NT2/D1 (cell line): ENCODE data around the gene PNLIP.
A peak's percentile ranks its signal among the peaks of the same experiment; 100 is the strongest.

Source experiments
- DNase-seq: peaks from one replicate; pipeline ENCODE4 v3.0.0-alpha.2; 2011; ENCODE audit warnings: low read depth, low spot score
- H3K27me3 ChIP-seq: 2 replicates; pipeline ENCODE4 v1.6.0; 2011; ENCODE audit warnings: mild to moderate bottlenecking; ENCODE audit not compliant: insufficient read length, insufficient read depth
- H3K36me3 ChIP-seq: 2 replicates; pipeline ENCODE4 v1.6.1; 2011; ENCODE audit warnings: mild to moderate bottlenecking, low read length, mixed read lengths; ENCODE audit not compliant: insufficient read depth, insufficient read length
- H3K4me1 ChIP-seq: 2 replicates; pipeline ENCODE4 v1.5.1; 2011; ENCODE audit not compliant: insufficient read depth, insufficient read length
- H3K4me3 ChIP-seq: 2 replicates; pipeline ENCODE4 v1.5.1; 2011; ENCODE audit warnings: low read depth; ENCODE audit not compliant: insufficient read length
- H3K9ac ChIP-seq: 2 replicates; pipeline ENCODE4 v1.6.0; 2011; ENCODE audit warnings: low read depth; ENCODE audit not compliant: insufficient read length
- H3K9me3 ChIP-seq: 2 replicates; pipeline ENCODE4 v1.5.1; 2011; ENCODE audit warnings: mild to moderate bottlenecking, low read length; ENCODE audit not compliant: insufficient read depth
- SUZ12 ChIP-seq: IDR thresholded peaks from 2 replicates; pipeline ENCODE4 v1.6.1; 2011; ENCODE audit not compliant: insufficient read length, insufficient read depth; ENCODE audit errors: extremely low read depth
- YY1 ChIP-seq: IDR thresholded peaks from 2 replicates; pipeline ENCODE4 v1.6.1; 2011; ENCODE audit not compliant: insufficient read length, insufficient read depth
- ZNF274 ChIP-seq: IDR thresholded peaks from 2 replicates; pipeline ENCODE4 v1.6.1; 2011; ENCODE audit warnings: mild to moderate bottlenecking, low read depth, low read length

The PNLIP gene

GRCh38 chr10:116607336-116607735 lies 61.6 kb downstream of the PNLIP start:
- H3K27me3 ChIP-seq = peaks cover 16% of the 10 kb centered on the region
- no peak overlapping the region for H3K9ac ChIP-seq
- peaks cover 4% of the 10 kb centered on the region for H3K4me1 ChIP-seq
- no peak for DNase-seq
- H3K4me3 ChIP-seq = no peak overlapping the region
- no peaks in the 10 kb centered on the region for H3K36me3 ChIP-seq
- H3K9me3 ChIP-seq = 0 out of 2 replicates have a peak, but pooled peaks cover 4% of the 10 kb centered on the region
- no peak for TF ChIP-seq ZNF274
- TF ChIP-seq YY1 = no peak
- TF ChIP-seq SUZ12 = no peak

- no peak for DNase-seq
- Histone ChIP-seq H3K4me1 (peaks cover 4% of the 10 kb centered on the region), H3K36me3 (no peaks in the 10 kb centered on the region), H3K9ac (peak overlapping the region; percentile 75), H3K9me3 (0 out of 2 replicates have a peak, but pooled peaks cover 4% of the 10 kb centered on the region), H3K27me3 (peaks cover 16% of the 10 kb centered on the region), H3K4me3 (peak overlapping the region; percentile 76)
- TF ChIP-seq SUZ12 (no peak), ZNF274 (no peak), YY1 (no peak)
Measured at GRCh38 chr10:116608686-116609594, 63.2 kb downstream of the PNLIP start.

GRCh38 chr10:116610443-116611152 lies 64.9 kb downstream of the PNLIP start:
- no peak for DNase-seq
- H3K36me3 ChIP-seq = no peaks in the 10 kb centered on the region
- peaks cover 16% of the 10 kb centered on the region for H3K27me3 ChIP-seq
- peaks cover 4% of the 10 kb centered on the region for H3K4me1 ChIP-seq
- H3K9me3 ChIP-seq = 0 out of 2 replicates have a peak, but pooled peaks cover 4% of the 10 kb centered on the region
- TF ChIP-seq SUZ12 = no peak
- no peak for TF ChIP-seq ZNF274
- TF ChIP-seq YY1 = no peak
- no peak overlapping the region for H3K9ac ChIP-seq
- no peak overlapping the region for H3K4me3 ChIP-seq

- peaks cover 16% of the 10 kb centered on the region for H3K27me3 ChIP-seq
- H3K4me1 ChIP-seq = peaks cover 4% of the 10 kb centered on the region
- 0 out of 2 replicates have a peak, but pooled peaks cover 4% of the 10 kb centered on the region for H3K9me3 ChIP-seq
- H3K9ac ChIP-seq = no peak overlapping the region
- no peak overlapping the region for H3K4me3 ChIP-seq
- H3K36me3 ChIP-seq = no peaks in the 10 kb centered on the region
- DNase-seq = no peak
- no peak for TF ChIP-seq SUZ12
- no peak for TF ChIP-seq YY1
- TF ChIP-seq ZNF274 = no peak
Measured at GRCh38 chr10:116611153-116611545, 65.4 kb downstream of the PNLIP start.

- Histone ChIP-seq H3K4me1 (peaks cover 4% of the 10 kb centered on the region), H3K36me3 (no peaks in the 10 kb centered on the region), H3K9ac (no peak overlapping the region), H3K27me3 (peaks cover 16% of the 10 kb centered on the region), H3K4me3 (no peak overlapping the region), H3K9me3 (0 out of 2 replicates have a peak, but pooled peaks cover 4% of the 10 kb centered on the region)
- DNase-seq = no peak
- TF ChIP-seq YY1 (no peak), ZNF274 (no peak)
Measured at GRCh38 chr10:116612107-116612769, 66.5 kb downstream of the PNLIP start.

- no peak for TF ChIP-seq ZNF274
- TF ChIP-seq YY1 = no peak
- no peak for TF ChIP-seq SUZ12
Measured at GRCh38 chr10:116613471-116613870, 67.7 kb downstream of the PNLIP start.

More at GRCh38 chr10:116613471-116613870, 67.7 kb downstream of the PNLIP start:
- Histone ChIP-seq H3K9me3 (0 out of 2 replicates have a peak, but pooled peaks cover 4% of the 10 kb centered on the region), H3K36me3 (no peaks in the 10 kb centered on the region), H3K4me3 (no peak overlapping the region), H3K9ac (no peak overlapping the region), H3K4me1 (peaks cover 2% of the 10 kb centered on the region), H3K27me3 (peaks cover 10% of the 10 kb centered on the region)
- DNase-seq = no peak
